Ureter (tissue), 1 donor: ENCODE measurements around the gene NANS. TPM values are rescaled to one million over a fixed set of nuclear protein-coding genes. Genes with fewer than 3 reads are reported as not detected.

Source experiments
- total RNA-seq: library from RNA; stranded (reverse); gene quantifications from one replicate; pipeline ENCODE4 v1.2.4, GENCODE V29; 2023
- donor health status: DM: yes; HTN: yes; CAD: no.

Gene NANS
- total RNA-seq, 1 donor from 2014 or later = 43.7 TPM

Other genes with a start within 250 kb of the NANS start
- 0.42 TPM for gene FOXE1, start 203.5 kb upstream of the NANS start, total RNA-seq
- 16.2 TPM for gene TRMO, start 134.2 kb upstream of the NANS start, total RNA-seq
- gene HEMGN, start 118.6 kb upstream of the NANS start, total RNA-seq = not detected
- gene ANP32B, start 73.4 kb upstream of the NANS start, total RNA-seq = 136 TPM
- gene TRIM14, start 62.5 kb downstream of the NANS start, total RNA-seq = 66.9 TPM
- 38.8 TPM for gene CORO2A, start 135.9 kb downstream of the NANS start, total RNA-seq
- gene TBC1D2, start 198.9 kb downstream of the NANS start, total RNA-seq = 60.8 TPM